ENCODE measurements around the gene MTG2.

MTG2 gene

DNA sequence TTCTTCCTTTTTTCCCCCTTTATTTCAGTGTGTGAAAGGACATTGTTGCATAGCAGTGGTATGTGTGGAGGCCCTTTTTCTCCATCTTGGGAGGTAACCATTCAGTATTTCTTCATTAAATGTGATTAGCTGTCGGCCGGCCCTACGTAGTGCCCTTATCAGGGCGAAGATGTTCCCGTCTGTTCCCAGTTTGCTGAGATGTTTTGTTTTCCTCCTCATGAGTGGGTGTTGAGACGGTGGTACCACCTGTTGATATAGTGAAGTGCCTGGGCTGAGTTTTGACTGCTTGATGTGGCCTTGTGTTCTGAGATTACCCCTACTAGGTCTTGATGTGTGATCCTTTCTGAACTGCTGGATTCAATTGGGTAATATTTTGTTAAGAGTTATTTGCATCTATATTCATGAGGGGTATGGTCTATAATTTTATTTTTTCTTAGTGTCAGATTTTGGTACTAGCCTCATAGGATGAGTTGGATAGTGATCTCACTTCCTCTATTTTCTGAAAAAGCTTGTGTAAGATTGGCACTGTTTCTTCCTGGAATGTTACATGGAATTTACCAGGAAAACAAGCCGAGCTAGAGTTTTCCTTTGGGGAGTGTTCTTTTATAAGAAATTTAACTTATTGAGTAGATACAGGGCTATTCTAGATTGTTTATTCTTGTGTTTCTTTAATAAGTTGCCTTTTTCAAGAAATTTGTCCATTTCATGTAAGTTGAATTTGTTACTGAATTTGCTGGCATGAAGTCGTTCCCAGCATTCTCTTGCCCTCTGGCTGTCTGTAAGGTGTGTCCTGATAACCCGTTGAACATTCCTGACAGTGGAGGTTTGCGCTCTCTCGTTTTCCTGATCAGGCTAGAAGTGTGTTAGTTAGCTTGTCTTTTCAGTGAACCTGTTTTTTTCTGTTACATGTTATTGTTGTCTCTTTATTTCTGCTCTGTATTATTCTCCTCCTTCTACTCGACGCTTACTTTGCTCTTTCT lies 4.3 kb downstream of the MTG2 start:
- no peak for DNase-seq

DNA sequence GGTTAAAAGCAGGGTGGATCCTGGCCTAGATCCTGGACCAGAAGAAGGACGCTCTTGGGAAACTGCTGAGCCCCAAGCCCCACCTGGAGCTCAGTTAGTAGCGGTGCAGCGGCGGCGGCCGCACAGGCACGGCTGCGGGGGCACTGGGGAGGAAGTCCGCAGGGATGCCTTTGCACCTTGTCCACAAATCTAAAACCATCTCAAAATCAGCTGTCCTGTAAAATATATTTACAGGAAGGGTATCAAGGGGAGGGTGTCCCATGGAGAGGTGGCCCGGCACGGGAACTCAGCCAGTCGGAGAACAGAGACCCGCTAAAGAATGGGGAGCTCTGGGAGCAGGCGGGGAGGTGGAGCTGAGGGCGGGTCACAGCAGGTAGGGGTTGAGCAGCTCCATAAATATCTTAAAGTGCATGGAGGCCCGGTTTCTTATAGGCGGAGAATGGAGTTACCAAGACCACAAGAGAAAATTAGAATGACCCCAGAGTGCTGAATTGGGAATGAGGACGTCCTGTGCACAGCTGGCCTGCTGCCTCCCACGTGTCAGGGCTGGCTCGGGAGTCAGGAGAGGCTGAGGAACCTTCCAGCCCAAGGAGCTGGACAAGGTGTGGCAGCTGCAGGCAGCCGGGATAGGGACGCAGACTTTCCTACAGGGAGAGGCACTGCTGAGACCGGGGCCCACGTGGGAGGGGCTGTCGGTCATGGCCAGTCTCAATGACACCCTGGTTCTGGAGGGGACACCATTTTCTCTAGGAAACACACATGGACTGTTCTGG lies 8.0 kb downstream of the MTG2 start:
- DNase-seq = no peak

DNA sequence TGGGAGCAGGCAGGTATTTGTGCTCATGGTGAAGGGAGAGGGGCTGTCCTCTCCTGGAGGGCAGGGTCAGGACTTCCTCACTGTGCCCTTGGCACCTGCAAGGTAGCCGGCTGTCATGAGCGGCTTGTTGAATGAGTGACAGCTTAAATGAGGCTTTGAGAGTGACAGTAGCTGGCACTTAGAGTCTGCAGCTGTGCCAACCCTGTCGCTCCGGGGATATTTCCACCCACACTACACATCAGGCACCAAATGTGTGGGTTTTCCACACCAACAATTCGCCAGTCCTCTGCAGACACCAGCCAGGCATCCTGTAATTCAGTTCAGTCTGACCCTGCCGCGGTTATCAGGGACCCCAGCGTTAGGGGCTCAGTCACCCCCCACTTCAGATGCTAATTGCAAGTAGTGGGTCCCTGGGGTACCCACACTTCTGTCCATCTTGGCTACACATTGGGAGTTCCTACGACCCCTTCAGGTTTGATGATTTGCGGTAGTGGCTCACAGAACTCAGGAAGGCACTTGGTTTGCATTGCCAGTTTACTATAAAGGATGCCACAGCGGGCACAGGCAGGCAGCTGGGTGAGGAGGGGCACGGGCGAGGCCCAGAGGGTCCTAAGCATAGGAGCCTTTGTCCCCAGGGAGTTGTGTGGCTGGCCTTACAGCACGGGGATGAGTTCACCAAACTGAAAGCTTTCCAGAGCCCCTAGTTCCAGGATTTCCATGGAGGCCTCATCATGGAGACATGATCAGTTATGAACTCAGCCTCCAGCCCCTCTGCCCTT lies 9.1 kb downstream of the MTG2 start:
- DNase-seq = no peak

DNA sequence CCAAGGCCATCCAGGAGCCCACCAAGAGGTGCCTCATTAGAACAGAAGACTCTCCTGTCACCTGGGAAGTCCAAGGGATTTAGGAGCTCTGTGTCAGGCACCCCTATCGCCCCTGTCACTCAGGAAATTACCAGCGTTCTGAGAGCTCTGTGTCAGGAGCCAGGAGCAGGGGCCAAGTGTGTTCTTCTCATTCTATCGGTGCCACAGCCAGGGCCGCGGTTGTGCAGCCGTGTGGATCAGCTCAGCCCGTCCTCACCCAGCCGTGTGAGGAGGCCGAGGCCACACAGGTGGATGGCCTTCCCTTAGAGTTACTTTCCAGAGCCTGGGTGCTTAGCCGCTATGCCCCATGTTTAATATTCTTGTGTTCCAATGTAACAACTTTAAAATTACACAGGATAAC lies 9.8 kb downstream of the MTG2 start:
- no peak for DNase-seq

DNA sequence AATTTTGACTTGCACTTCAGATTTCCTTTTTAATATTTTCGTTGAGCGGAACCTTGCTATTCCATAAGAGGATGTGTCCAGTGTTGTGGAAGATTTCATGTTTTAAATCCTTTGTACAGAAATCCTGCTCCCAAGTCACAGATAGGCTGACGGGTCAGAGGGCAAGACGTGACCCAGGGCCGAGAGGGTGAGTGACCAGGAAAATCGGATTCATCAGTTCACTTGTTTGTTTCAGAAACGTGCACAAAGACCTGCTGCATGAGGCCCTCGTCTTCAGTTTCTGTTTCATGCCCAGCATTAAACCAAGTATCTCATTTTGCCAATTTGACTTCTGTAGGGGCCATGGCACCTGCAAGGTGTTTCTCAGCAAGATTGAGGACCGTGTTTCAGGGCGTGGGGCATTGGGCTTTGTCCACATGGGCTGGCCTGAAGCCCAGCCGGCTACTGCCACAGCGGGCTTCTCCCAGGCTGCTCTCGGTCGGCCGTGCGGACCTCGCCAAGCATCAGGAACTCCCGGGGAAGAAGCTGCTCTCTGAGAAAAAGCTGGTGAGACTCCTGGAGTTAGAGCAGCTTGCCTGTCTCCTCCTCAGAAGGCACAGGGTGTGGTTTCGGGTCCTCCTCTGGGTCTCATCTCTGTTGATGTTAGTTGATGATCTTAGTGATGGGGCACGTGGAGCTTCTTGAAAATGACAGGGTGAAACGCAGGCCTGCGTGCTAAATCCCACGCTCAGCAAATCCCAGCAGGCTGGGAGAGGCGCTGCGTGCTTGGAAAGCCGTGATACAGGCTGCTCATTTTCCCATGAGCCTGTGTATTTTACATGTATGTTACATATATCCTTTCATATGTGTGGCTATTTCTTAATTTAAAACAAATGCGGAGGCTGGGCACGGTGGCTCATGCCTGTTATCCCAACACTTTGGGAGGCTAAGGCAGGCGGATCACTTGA lies 10.5 kb downstream of the MTG2 start:
- DNase-seq = no peak

DNA sequence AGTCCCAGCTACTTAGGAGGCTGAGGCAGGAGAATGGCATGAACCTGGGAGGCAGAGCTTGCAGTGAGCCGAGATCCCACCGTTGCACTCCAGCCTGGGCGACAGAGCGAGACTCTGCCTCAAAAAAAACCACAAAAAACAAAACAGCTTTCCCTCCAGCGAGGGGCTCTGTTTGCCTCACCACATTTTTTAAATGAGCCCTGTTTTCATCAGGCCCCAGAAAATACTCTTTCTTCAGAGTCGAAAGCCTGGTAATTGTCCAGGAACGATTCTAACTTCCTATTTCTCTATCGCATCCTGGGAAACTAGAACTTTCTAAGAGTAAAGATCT lies 12.2 kb downstream of the MTG2 start:
- DNase-seq = no peak

DNA sequence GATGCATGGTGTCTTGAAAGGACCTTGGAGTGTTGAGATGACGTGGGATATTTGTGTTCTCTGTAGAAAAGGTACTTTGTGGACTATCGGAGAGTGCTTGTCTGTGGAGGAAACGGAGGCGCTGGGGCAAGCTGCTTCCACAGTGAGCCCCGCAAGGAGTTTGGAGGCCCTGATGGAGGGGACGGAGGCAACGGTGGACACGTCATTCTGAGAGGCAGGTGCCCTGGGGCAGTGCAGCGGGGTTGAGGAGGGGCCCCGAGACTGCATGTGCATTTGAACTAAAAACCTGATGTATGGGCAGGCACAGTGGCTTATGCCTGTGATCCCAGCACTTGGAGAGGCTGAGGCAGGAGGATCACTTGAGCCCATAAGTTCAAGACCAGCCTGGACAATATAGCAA lies 12.9 kb downstream of the MTG2 start:
- DNase-seq = no peak

DNA sequence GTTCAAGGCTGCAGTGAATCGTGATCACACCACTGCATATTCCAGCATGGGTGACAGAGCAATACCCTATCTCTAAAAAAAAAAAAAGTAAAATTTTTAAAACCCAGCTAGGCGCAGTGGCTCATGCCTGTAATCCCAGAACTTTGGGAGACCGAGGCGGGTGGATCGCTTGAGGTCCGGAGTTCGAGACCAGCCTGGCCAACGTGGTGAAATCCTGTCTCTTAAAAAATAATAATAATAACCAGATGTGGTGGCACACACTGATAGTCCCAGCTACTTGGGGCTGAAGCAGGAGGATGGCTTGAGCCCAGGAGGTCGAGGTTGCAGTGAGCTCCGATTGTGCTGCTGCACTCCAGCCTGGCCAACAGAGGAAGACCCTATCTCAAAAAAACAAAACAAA lies 13.5 kb downstream of the MTG2 start:
- no peak for DNase-seq

DNA sequence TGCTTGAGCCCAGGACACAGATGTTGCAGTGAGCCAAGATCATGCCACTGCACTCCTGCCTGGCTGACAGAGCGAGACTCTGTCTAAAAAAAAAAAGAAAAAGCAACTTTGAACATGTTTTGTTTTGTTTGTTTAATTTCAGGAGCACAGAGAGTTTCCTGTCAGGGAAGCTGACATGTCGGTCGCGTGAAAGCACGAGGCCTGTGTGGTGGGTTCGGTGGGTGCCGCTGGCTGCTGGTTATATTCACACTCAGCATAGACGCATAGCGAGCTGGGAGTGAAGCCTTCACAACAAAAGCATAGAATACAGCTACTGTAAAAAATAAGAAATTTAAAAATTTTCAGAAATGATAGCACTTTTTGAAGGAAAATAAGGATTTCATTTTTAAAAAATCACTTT lies 14.5 kb downstream of the MTG2 start:
- DNase-seq = no peak

DNA sequence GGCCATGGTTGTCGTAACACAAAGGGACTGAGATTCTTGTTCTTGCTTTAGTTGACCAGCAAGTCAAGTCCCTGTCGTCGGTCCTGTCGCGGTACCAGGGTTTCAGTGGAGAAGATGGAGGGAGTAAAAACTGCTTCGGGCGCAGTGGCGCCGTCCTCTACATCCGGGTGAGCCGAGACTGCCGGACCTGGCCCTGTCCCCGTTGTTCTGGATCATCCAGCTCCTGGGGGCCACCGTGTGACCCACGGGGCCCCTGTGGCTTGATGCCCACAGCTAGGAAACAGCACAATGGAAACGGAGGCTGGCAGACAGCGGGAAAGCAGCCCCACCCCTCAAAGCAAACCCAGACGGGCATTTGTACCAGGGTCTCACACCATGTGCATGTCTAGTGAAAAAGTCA lies 15.0 kb downstream of the MTG2 start:
- DNase-seq = no peak

DNA sequence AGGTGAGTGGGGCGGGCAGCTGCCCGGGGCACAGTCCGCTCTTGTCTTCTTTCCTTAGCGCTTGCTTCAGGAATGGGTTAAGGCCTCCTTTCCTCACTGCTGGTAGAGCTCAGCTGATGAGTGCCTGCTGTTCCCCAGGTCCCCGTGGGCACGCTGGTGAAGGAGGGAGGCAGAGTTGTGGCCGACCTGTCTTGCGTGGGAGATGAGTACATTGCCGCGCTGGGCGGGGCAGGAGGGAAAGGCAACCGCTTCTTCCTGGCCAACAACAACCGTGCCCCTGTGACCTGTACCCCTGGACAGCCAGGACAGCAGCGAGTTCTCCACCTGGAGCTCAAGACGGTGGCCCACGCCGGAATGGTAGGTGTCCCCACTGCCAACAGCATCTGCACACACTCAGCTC lies 15.7 kb downstream of the MTG2 start:
- no peak for DNase-seq

DNA sequence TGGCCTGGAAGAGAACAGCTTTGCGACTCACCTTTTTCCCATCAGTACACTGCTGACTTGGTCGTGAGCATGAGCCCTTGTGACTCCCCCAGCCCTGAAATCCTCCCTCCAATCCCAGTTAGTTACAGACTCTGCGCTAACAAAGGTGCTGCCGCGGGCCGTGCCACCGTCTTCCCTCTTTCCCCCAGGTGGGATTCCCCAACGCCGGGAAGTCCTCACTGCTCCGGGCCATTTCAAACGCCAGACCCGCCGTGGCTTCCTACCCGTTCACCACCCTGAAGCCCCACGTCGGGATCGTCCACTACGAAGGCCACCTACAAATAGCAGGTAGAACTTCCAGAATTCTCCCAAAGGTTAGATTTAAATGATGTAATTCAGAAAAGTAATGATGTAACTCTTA lies 16.1 kb downstream of the MTG2 start:
- DNase-seq = no peak

DNA sequence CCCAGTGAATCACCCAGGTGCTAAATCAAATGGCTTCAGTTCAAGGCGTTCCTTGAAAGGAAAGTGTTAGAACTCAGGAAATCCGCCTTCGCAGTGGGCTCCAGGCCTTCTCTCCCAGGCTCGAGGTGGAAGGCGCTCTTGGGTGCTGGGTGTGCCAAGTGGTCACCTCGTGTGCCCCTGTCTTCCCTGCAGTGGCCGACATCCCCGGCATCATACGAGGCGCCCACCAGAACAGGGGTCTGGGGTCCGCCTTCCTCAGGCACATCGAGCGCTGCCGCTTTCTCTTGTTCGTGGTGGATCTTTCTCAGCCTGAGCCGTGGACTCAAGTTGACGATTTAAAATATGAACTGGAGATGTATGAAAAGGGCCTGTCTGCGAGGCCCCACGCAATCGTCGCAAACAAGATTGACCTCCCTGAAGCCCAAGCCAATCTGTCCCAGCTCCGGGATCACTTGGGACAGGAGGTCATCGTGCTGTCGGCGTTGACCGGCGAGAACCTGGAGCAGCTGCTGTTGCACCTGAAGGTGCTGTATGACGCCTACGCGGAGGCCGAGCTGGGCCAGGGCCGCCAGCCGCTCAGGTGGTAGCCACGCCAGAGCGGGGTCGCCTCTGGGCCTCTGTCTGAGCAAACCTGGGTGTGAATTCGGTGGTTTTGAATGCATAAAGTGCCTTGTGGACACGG lies 17.8 kb downstream of the MTG2 start:
- no peak for DNase-seq

DNA sequence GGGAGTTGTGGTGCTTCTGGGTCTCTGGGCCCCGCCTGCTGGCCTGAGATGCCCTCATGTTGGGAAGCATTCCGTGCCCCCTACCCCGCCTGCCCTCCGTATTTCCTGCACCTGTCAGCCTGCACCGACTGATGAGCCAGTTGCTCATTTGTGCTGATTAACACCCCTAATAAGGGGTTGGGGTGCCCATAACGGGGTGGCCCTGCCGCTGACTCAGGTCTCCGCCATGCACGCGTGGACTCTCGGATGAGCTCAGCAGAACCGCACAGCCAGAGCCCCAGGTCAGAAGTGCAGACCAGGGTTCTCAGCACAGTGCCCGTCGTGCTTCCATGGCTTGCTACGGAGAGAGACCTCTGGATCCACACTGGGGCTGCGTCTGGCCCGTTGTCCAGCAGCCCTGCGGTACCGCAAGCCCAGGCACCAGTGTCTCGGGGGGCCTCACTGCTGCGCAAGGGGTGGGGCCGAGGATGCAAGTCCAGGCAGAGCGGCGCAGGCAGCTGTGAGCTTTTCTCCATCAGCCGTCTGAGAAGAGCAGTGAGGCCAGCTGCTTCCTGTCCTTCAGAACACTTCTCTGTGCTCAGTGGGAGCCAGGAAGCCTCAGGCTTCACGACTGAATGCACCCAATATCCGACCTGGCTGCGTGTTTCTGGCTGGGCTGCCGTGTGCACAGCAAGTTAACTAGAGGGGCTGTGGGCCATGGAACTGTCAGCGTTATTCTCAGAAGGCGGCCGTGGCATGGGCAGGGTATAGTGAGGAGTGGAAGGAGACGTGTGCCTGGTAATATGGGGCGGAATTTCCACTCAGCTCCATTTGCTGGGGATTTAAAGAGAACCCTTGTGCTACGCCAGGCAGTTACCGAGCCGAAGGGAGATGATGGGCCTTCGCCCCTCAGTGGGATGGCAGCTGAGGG lies 18.6 kb downstream of the MTG2 start:
- no peak for DNase-seq

DNA sequence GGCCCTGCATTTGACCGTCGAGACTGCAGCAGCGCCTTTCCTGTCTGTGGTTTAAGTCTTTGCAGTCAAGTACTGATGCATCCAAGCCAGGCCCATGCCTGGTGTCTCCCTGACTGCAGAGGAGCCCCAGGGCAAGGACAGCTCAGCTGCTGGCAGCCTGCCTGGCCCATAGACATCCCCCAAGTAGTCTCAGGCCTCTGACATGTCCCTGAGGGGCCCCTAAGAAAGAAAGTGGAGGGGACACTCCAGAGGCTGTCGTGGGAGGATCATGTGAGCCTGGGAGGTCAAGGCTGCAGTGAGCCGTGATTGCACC lies 19.2 kb downstream of the MTG2 start:
- no peak for DNase-seq

DNA sequence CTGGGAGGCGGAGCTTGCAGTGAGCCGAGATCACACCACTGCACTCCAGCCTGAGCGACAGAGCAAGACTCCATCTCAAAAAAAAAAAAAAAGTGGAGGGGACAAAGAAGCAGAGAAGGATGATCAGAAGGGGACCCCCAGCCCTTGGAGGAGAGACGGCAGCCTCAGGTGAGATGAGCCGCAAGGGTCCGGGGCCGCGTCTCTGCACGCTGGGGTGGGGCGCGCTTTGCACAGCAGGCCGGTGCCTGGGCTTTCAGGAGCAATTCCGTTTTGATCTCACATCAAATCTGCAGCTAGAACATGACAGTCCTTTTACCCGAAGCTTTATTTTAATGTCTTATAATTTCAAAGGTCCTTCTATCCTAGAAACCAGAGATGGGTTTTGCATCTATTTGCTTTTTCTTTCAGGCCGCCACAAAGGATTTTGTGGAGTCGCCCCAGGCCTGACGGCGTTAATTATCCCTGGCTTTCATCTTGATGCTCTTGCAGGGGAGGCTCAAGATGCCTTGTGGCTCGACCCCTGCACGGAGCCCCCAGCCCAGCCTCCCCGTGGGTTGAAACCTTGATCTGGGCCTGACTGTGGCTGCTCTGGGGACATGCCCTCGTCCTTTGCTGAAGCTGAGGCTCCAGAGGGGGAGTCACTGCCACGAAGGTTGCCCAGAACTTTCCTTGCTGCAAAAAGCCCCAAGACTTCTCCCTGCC lies 20.0 kb downstream of the MTG2 start:
- DNase-seq = no peak

DNA sequence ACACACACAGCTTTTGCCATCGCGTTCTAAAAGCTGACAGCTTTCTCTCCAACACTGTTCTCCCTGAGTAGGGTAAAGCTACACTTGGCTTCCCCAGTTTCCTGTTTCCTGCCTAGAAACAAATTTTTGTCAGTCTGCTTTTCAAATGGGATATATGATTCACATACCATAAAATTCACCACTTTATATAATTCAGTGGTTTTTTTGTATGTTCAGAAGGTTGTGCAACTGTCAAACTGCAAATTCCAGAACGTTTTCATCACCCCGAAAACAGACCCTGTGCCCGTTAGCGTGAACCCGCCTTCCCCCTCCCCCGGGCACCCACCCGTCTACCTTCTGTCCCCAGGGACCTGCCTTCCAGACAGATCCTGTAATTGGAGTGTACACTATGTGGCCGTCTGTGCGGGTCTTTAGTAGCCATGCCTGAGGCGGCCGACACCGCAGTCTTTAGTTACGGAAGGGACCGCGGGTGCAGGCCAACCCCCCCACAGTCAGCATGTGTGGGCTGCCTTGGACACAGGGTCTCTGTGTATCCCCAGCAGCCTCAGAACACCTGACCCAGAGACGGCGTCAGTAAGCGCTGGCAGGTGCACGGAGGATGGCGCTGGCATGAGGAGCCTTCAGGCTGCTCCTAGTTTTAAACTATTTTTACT lies 20.7 kb downstream of the MTG2 start:
- no peak for DNase-seq

DNA sequence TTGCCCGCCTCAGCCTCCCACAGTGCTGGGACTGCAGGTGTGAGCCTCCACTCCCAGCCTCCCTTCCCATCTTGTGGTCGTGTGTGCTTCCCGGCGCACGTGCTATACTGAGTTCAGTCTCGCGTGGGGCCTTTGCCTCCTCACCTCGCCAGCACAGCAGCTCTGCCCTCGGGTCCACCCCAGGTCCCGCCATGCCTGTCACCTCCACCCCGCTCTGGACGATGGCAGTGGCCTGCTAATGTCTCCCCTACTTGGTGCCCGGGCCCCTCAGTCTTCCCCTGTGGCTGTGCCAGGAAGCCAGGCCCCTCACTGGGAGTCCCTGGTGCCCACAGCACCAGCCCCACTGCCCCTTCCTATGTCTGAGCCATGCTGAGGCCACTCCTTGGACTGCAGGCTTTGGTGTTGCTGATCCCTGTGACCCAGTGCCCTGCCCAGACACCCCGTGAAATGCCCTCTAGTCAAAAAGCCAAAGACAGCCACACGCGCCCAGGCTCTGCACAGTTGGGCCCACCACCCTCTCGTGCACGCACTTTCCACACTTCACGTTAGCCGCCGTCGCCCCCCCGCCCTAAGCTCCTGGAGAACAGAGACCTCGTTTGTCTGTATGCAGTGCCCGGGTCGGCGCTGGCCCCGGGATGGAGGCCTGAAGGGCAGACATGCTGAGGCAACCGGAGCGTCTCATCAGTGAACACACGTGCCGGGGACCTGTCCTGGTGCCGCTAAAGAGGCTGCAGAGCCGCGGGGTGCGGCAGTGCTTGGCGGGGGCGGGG lies 23.0 kb downstream of the MTG2 start:
- DNase-seq = no peak

DNA sequence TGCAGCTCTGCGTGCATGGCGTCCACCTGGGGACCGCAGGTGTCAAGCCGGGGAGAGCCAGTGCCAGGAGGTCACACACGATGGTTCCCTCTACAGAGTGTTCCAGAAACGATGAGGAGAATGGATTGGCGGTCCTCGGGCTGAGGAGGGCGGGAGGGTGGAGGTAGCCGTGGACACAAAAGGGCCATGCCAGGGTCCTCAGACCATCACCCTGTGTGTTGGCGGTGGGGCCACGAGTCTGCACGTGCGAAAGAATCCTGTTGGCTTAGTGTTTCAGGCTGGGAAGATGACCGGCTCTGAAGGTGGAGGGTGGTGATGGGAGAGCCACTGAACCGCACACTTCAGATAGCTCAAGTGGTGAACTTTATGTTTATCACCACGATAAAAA lies 23.6 kb downstream of the MTG2 start:
- no peak for DNase-seq
